ENCODE results near the gene SLC25A25. TPM values are rescaled to one million over a fixed set of nuclear protein-coding genes. Genes with fewer than 3 reads are reported as not detected.
"Not testable (repeated sequence)": the region's sequence is repeated elsewhere in the genome, so short reads cannot be mapped to it uniquely, and the experiment has no call there.

Gene SLC25A25
- total RNA-seq, 4 donors from 2014 or later, result 15.8 to 37.9 (median 24.1) TPM

- Histone ChIP-seq H3K27me3 (no peaks in the 10 kb centered on the region), H3K4me3 (no peak overlapping the region), H3K27ac (peak overlapping the region in 3 of 4 donors; percentile 33 to 78 (median 65)), H3K4me1 (peaks cover 3 to 24% (median 5%) of the 10 kb centered on the region in 3 donors), H3K9me3 (no peaks in the 10 kb centered on the region), H3K36me3 (no peaks in the 10 kb centered on the region)
- TF ChIP-seq POLR2A (IDR thresholded peaks at IDR 0.05) (no peak), CTCF (IDR thresholded peaks at IDR 0.05) (no peak)
- no peak for DNase-seq
- intact Hi-C loops (cut with DNase I), result loop anchor here (2.0 to 10.0 kb wide), 2 partner anchors 81 to 91 kb away; no protein-coding TSS in a partner anchor
- WGBS, 2 donors, result 75 to 86% methylated on average over 2 to 3 of the region's 4 CpGs
Observed at GRCh38 chr9:128033609-128034008, 34.4 kb upstream of the SLC25A25 start.

GRCh38 chr9:128034821-128035652, 33.0 kb upstream of the SLC25A25 start:
- H3K36me3 ChIP-seq, result no peaks in the 10 kb centered on the region
- no peak overlapping the region for H3K4me3 ChIP-seq
- DNase-seq, result no peak
- no peaks in the 10 kb centered on the region for H3K27me3 ChIP-seq
- H3K4me1 ChIP-seq, result peaks cover 3 to 24% (median 5%) of the 10 kb centered on the region in 3 donors
- 8 to 18% methylated on average over 3 to 6 of the region's 8 CpGs for WGBS, 2 donors
- peak; percentile 78 to 98 (median 96) for TF ChIP-seq CTCF (IDR thresholded peaks at IDR 0.05)
- TF ChIP-seq POLR2A (IDR thresholded peaks at IDR 0.05), result no peak
- peak overlapping the region; percentile 5 to 83 (median 68) for H3K27ac ChIP-seq
- intact Hi-C loops (cut with DNase I), result loop anchor here (2.0 to 10.0 kb wide), 2 partner anchors 80 to 92 kb away; no protein-coding TSS in a partner anchor
- no peaks in the 10 kb centered on the region for H3K9me3 ChIP-seq

- H3K27me3 ChIP-seq, H3K27ac ChIP-seq, DNase-seq, H3K36me3 ChIP-seq, H3K4me3 ChIP-seq, H3K9me3 ChIP-seq: not testable (repeated sequence)
- WGBS, 2 donors, result 72 to 79% methylated on average over 3 of the region's 3 CpGs
- intact Hi-C loops (cut with DNase I), result loop anchor here (10.0 kb wide), 1 partner anchor 78 kb away; no protein-coding TSS in a partner anchor
- H3K4me1 ChIP-seq, result peaks cover 3 to 24% (median 5%) of the 10 kb centered on the region in 3 donors
Observed at GRCh38 chr9:128036522-128036921, 31.5 kb upstream of the SLC25A25 start.

- H3K4me3 ChIP-seq; H3K9me3 ChIP-seq; H3K27me3 ChIP-seq; intact Hi-C loops (cut with DNase I); H3K36me3 ChIP-seq; H3K4me1 ChIP-seq; H3K27ac ChIP-seq; DNase-seq: not testable (repeated sequence)
- 80 to 92% methylated on average over 2 to 3 of the region's 3 CpGs for WGBS, 2 donors
Observed at GRCh38 chr9:128040783-128041182, 27.2 kb upstream of the SLC25A25 start.

GRCh38 chr9:128042043-128042442, 26.0 kb upstream of the SLC25A25 start:
- DNase-seq, result no peak
- Histone ChIP-seq H3K4me3 (no peak overlapping the region), H3K36me3 (no peaks in the 10 kb centered on the region), H3K4me1 (no peaks in the 10 kb centered on the region), H3K27ac (no peak overlapping the region), H3K27me3 (no peaks in the 10 kb centered on the region), H3K9me3 (no peaks in the 10 kb centered on the region)
- TF ChIP-seq POLR2A (IDR thresholded peaks at IDR 0.05), result no peak
- TF ChIP-seq CTCF (IDR thresholded peaks at IDR 0.05), result no peak
- 89 to 90% methylated on average over 7 of the region's 7 CpGs for WGBS, 2 donors
- intact Hi-C loops (cut with DNase I), result no loop called here

GRCh38 chr9:128043467-128043868, 24.6 kb upstream of the SLC25A25 start:
- intact Hi-C loops (cut with DNase I), result no loop called here
- WGBS, 2 donors, result 50 to 94% methylated on average over 1 to 2 of the region's 7 CpGs
- H3K36me3 ChIP-seq, result no peaks in the 10 kb centered on the region
- no peak for TF ChIP-seq CTCF (IDR thresholded peaks at IDR 0.05)
- TF ChIP-seq POLR2A (IDR thresholded peaks at IDR 0.05), result no peak
- no peak overlapping the region for H3K27ac ChIP-seq
- DNase-seq, result no peak
- no peaks in the 10 kb centered on the region for H3K9me3 ChIP-seq
- H3K27me3 ChIP-seq, result no peaks in the 10 kb centered on the region
- no peak overlapping the region for H3K4me3 ChIP-seq
- no peaks in the 10 kb centered on the region for H3K4me1 ChIP-seq

- intact Hi-C loops (cut with DNase I); H3K36me3 ChIP-seq; H3K27me3 ChIP-seq; H3K4me1 ChIP-seq; H3K9me3 ChIP-seq; H3K4me3 ChIP-seq; H3K27ac ChIP-seq; DNase-seq: not testable (repeated sequence)
- 72 to 80% methylated on average over 6 of the region's 6 CpGs for WGBS, 2 donors
Observed at GRCh38 chr9:128045409-128045808, 22.6 kb upstream of the SLC25A25 start.

All from esophagus squamous epithelium (tissue), 5 donors.